SK-N-SH (cell line): ENCODE results near the gene FAM3B.

Source experiments
- CHD2 ChIP-seq: fragments of 150-350 bp; IDR thresholded peaks from 2 replicates; pipeline ENCODE4 v1.6.1; 2018; ENCODE audit warnings: low read length; ENCODE audit not compliant: partially characterized antibody
- EP300 ChIP-seq, 2 experiments: IDR thresholded peaks; 2 replicates each; pipeline versions ENCODE4 v1.4.0 to v1.6.1; 2012; ENCODE audit warnings: borderline replicate concordance in 1 of 2, low read depth in 1 of 2, low read length in 1 of 2
- RAD21 ChIP-seq: IDR thresholded peaks from 2 replicates; pipeline ENCODE4 v1.6.1; 2012; ENCODE audit warnings: mild to moderate bottlenecking, low read length
- RXRA ChIP-seq: IDR thresholded peaks from 2 replicates; pipeline ENCODE4 v1.4.0; 2012; ENCODE audit warnings: low read depth, mild to moderate bottlenecking, borderline replicate concordance
- TF ChIP-seq, protein P1 (sequence below): fragments of 200-600 bp; sonication (generic); IDR thresholded peaks from 2 replicates; pipeline ENCODE4 v1.6.1; 2017; ENCODE audit warnings: antibody characterized with exemption, mild to moderate bottlenecking, moderate library complexity
- TF ChIP-seq, protein P2 (sequence below): IDR thresholded peaks from 2 replicates; pipeline ENCODE4; 2012

DNA sequence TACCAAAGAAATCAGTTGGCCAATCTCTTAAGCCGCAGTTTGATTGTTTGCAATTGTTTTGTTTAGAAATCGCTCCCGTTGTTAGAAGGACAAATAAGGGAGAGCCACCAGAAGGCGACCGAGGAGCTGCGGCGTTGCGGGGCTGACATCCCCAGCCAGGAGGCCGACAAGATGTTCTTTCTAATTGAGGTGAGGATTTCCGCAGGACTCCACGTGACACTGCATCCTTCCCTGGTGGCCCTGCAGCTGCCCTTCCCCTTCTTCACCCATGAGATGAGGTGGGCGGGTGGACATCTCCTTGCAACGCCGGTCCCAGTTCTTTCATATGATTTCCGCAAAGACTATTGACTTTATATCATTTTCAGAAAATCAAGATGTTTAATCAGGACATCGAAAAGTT lies 82.2 kb downstream of the FAM3B start:
- TF ChIP-seq, protein P1, sequence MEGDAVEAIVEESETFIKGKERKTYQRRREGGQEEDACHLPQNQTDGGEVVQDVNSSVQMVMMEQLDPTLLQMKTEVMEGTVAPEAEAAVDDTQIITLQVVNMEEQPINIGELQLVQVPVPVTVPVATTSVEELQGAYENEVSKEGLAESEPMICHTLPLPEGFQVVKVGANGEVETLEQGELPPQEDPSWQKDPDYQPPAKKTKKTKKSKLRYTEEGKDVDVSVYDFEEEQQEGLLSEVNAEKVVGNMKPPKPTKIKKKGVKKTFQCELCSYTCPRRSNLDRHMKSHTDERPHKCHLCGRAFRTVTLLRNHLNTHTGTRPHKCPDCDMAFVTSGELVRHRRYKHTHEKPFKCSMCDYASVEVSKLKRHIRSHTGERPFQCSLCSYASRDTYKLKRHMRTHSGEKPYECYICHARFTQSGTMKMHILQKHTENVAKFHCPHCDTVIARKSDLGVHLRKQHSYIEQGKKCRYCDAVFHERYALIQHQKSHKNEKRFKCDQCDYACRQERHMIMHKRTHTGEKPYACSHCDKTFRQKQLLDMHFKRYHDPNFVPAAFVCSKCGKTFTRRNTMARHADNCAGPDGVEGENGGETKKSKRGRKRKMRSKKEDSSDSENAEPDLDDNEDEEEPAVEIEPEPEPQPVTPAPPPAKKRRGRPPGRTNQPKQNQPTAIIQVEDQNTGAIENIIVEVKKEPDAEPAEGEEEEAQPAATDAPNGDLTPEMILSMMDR, result no peak
- TF ChIP-seq RAD21 (no peak), RXRA (no peak), CHD2 (no peak), EP300 (IDR thresholded peaks at IDR 0.05; ENCODE audit: borderline replicate concordance in 1 of 2, low read depth in 1 of 2, low read length in 1 of 2) (no peak)
- TF ChIP-seq, protein P2, sequence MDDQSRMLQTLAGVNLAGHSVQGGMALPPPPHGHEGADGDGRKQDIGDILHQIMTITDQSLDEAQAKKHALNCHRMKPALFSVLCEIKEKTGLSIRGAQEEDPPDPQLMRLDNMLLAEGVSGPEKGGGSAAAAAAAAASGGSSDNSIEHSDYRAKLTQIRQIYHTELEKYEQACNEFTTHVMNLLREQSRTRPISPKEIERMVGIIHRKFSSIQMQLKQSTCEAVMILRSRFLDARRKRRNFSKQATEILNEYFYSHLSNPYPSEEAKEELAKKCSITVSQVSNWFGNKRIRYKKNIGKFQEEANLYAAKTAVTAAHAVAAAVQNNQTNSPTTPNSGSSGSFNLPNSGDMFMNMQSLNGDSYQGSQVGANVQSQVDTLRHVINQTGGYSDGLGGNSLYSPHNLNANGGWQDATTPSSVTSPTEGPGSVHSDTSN, result no peak
